ENCODE measurements around the gene LUZP1.

- no peak for TF ChIP-seq POLR2AphosphoS5 (IDR thresholded peaks at IDR 0.05; ENCODE audit: low read depth)
- TF ChIP-seq, protein P1, sequence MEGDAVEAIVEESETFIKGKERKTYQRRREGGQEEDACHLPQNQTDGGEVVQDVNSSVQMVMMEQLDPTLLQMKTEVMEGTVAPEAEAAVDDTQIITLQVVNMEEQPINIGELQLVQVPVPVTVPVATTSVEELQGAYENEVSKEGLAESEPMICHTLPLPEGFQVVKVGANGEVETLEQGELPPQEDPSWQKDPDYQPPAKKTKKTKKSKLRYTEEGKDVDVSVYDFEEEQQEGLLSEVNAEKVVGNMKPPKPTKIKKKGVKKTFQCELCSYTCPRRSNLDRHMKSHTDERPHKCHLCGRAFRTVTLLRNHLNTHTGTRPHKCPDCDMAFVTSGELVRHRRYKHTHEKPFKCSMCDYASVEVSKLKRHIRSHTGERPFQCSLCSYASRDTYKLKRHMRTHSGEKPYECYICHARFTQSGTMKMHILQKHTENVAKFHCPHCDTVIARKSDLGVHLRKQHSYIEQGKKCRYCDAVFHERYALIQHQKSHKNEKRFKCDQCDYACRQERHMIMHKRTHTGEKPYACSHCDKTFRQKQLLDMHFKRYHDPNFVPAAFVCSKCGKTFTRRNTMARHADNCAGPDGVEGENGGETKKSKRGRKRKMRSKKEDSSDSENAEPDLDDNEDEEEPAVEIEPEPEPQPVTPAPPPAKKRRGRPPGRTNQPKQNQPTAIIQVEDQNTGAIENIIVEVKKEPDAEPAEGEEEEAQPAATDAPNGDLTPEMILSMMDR (conservative IDR thresholded peaks at IDR 0.05; ENCODE audit: low read depth in 2 of 2) = no peak
- TF ChIP-seq, protein P2, sequence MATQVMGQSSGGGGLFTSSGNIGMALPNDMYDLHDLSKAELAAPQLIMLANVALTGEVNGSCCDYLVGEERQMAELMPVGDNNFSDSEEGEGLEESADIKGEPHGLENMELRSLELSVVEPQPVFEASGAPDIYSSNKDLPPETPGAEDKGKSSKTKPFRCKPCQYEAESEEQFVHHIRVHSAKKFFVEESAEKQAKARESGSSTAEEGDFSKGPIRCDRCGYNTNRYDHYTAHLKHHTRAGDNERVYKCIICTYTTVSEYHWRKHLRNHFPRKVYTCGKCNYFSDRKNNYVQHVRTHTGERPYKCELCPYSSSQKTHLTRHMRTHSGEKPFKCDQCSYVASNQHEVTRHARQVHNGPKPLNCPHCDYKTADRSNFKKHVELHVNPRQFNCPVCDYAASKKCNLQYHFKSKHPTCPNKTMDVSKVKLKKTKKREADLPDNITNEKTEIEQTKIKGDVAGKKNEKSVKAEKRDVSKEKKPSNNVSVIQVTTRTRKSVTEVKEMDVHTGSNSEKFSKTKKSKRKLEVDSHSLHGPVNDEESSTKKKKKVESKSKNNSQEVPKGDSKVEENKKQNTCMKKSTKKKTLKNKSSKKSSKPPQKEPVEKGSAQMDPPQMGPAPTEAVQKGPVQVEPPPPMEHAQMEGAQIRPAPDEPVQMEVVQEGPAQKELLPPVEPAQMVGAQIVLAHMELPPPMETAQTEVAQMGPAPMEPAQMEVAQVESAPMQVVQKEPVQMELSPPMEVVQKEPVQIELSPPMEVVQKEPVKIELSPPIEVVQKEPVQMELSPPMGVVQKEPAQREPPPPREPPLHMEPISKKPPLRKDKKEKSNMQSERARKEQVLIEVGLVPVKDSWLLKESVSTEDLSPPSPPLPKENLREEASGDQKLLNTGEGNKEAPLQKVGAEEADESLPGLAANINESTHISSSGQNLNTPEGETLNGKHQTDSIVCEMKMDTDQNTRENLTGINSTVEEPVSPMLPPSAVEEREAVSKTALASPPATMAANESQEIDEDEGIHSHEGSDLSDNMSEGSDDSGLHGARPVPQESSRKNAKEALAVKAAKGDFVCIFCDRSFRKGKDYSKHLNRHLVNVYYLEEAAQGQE (IDR thresholded peaks at IDR 0.05; ENCODE audit: unreplicated experiment) = no peak
- TF ChIP-seq EZH2 (IDR thresholded peaks at IDR 0.05; ENCODE audit: low read depth, unreplicated experiment) = no peak
- no peak for TF ChIP-seq ZNF114 (CRISPR knock-in tag; IDR thresholded peaks at IDR 0.05)
- no peak for TF ChIP-seq CREB1 (CRISPR knock-in tag; IDR thresholded peaks at IDR 0.05; ENCODE audit: low read depth)
- no peak for TF ChIP-seq JUNB (IDR thresholded peaks at IDR 0.05; ENCODE audit: unreplicated experiment)
- TF ChIP-seq ETS1 (IDR thresholded peaks at IDR 0.05) = no peak
- TF ChIP-seq NANOG (IDR thresholded peaks at IDR 0.05; ENCODE audit: borderline replicate concordance) = no peak
- TF ChIP-seq EZH2phosphoT487 (IDR thresholded peaks at IDR 0.05; ENCODE audit: unreplicated experiment) = no peak
Observed at GRCh38 chr1:23210963-23211362, 42.3 kb upstream of the LUZP1 start.

Measured in GM23338 (cell line).